GM23338 (cell line): Measurements from ENCODE around the gene MYT1. TPM values are rescaled to one million over a fixed set of nuclear protein-coding genes. Genes with fewer than 3 reads are reported as not detected.
"Not testable (repeated sequence)": the region's sequence is repeated elsewhere in the genome, so short reads cannot be mapped to it uniquely, and the experiment has no call there.

Source experiments
- ATAC-seq: fragments of 200-7000 bp; cut with Tn5 transposase; 3 replicates; pipeline ENCODE4 v1.9.1; 2020
- DNase-seq: peaks from one replicate; pipeline ENCODE4 v3.0.0-alpha.2; 2015; ENCODE audit warnings: low spot score
- H2AFZ ChIP-seq: fragments of 200-600 bp; sonication (generic); 2 replicates; pipeline ENCODE4 v1.8.0; 2016; ENCODE audit warnings: antibody characterized with exemption, mild to moderate bottlenecking, moderate library complexity
- H3F3A ChIP-seq: fragments of 200-600 bp; sonication (generic); replicated peaks from 2 replicates; pipeline ENCODE4 v1.8.0; 2017; ENCODE audit warnings: antibody characterized with exemption, mixed run types, low read depth
- H3K27ac ChIP-seq: fragments of 200-600 bp; sonication (generic); 2 replicates; pipeline ENCODE4 v1.6.1; 2016; ENCODE audit warnings: low read depth
- H3K27me3 ChIP-seq: fragments of 200-600 bp; sonication (generic); 2 replicates; pipeline ENCODE4 v1.8.0; 2016; ENCODE audit warnings: mild to moderate bottlenecking, mixed run types, moderate library complexity; ENCODE audit not compliant: insufficient read depth
- H3K36me3 ChIP-seq: fragments of 200-600 bp; sonication (generic); 2 replicates; pipeline ENCODE4 v1.8.0; 2016; ENCODE audit warnings: mild to moderate bottlenecking; ENCODE audit not compliant: insufficient read depth
- H3K4me1 ChIP-seq: fragments of 200-600 bp; sonication (generic); 2 replicates; pipeline ENCODE4 v1.8.0; 2016; ENCODE audit warnings: mild to moderate bottlenecking, moderate library complexity; ENCODE audit not compliant: insufficient read depth
- H3K4me2 ChIP-seq: fragments of 200-600 bp; sonication (generic); 2 replicates; pipeline ENCODE4 v1.7.1; 2017; ENCODE audit warnings: mixed run types
- H3K4me3 ChIP-seq: fragments of 200-600 bp; sonication (generic); 2 replicates; pipeline ENCODE4 v1.6.1; 2016; ENCODE audit warnings: mixed run types
- H3K79me2 ChIP-seq: fragments of 200-600 bp; sonication (generic); replicated peaks from 2 replicates; pipeline ENCODE4 v1.8.0; 2017; ENCODE audit warnings: mild to moderate bottlenecking; ENCODE audit not compliant: insufficient read depth
- H3K9me2 ChIP-seq: fragments of 200-600 bp; sonication (generic); 2 replicates; pipeline ENCODE4 v1.8.0; 2017; ENCODE audit not compliant: insufficient read depth
- H4K20me1 ChIP-seq: fragments of 200-600 bp; sonication (generic); replicated peaks from 2 replicates; pipeline ENCODE4 v1.8.0; 2017; ENCODE audit warnings: mild to moderate bottlenecking; ENCODE audit not compliant: insufficient read depth
- H3K27ac Mint-ChIP-seq: 2 replicates; pipeline ENCODE4 v1.8.0; 2020; ENCODE audit warnings: inconsistent platforms, mild to moderate bottlenecking, moderate library complexity, mixed read lengths
- H3K27me3 Mint-ChIP-seq: 3 replicates; pipeline ENCODE4 v1.8.0; 2022; ENCODE audit warnings: low read depth, mild to moderate bottlenecking, moderate library complexity, mixed read lengths, inconsistent platforms; ENCODE audit not compliant: insufficient read depth, poor library complexity
- H3K36me3 Mint-ChIP-seq: 3 replicates; pipeline ENCODE4 v1.8.0; 2021; ENCODE audit warnings: low read depth, mild to moderate bottlenecking, inconsistent platforms, moderate library complexity, mixed read lengths
- H3K4me1 Mint-ChIP-seq: 3 replicates; pipeline ENCODE4 v1.8.0; 2020; ENCODE audit warnings: mild to moderate bottlenecking, inconsistent platforms, mixed read lengths
- H3K4me3 Mint-ChIP-seq: 3 replicates; pipeline ENCODE4 v1.8.0; 2021; ENCODE audit warnings: moderate library complexity, mild to moderate bottlenecking, inconsistent platforms, mixed read lengths
- H3K9me3 Mint-ChIP-seq: 3 replicates; pipeline ENCODE4 v1.8.0; 2020; ENCODE audit warnings: moderate library complexity, mild to moderate bottlenecking, inconsistent platforms, mixed read lengths
- CREB1 ChIP-seq: fragments of 250-450 bp; sonication (Bioruptor Pico); IDR thresholded peaks from 2 replicates; pipeline ENCODE4 v1.5.0; 2020; ENCODE audit warnings: low read depth, mild to moderate bottlenecking, moderate library complexity
- EZH2 ChIP-seq: fragments of 200-600 bp; sonication (generic); IDR thresholded peaks from one replicate; pipeline ENCODE4 v1.8.0; 2017; ENCODE audit warnings: antibody characterized with exemption, mild to moderate bottlenecking, low read depth; ENCODE audit not compliant: unreplicated experiment
- EZH2phosphoT487 ChIP-seq: fragments of 200-600 bp; sonication (generic); IDR thresholded peaks from one replicate; pipeline ENCODE4 v1.8.1; 2018; ENCODE audit warnings: antibody characterized with exemption; ENCODE audit not compliant: unreplicated experiment
- JUNB ChIP-seq: IDR thresholded peaks from one replicate; pipeline ENCODE4 v1.6.1; 2016; ENCODE audit warnings: antibody characterized with exemption; ENCODE audit not compliant: unreplicated experiment
- NANOG ChIP-seq: IDR thresholded peaks from 2 replicates; pipeline ENCODE4 v1.6.1; 2016; ENCODE audit warnings: antibody characterized with exemption, borderline replicate concordance
- POLR2AphosphoS5 ChIP-seq: IDR thresholded peaks from 2 replicates; pipeline ENCODE4 v1.6.1; 2016; ENCODE audit warnings: antibody characterized with exemption, low read depth
- STAT1 ChIP-seq: IDR thresholded peaks from one replicate; pipeline ENCODE4 v1.6.1; 2016; ENCODE audit warnings: antibody characterized with exemption; ENCODE audit not compliant: unreplicated experiment
- ZNF462 ChIP-seq: fragments of 250-450 bp; sonication (Bioruptor Pico); IDR thresholded peaks from 2 replicates; pipeline ENCODE4 v1.5.0; 2020; ENCODE audit warnings: mild to moderate bottlenecking, moderate library complexity
- polyA plus RNA-seq: library from polyadenylated mRNA; unstranded; fragments of >200 nt; fragmentation: Nextera tagmentation; extraction: Ambion mirVana; gene quantifications from 2 replicates; pipeline ENCODE4 v1.2.1, GENCODE V29; 2016
- total RNA-seq: library from RNA; depleted of rRNA; stranded (reverse); fragments of >200 nt; shearing (Covaris generic); gene quantifications from 2 replicates; pipeline ENCODE4 v1.2.3, GENCODE V29; 2014

The MYT1 gene
- total and polyA plus RNA-seq, 2 experiments from 2014 or later = 0.83 to 1.6 TPM

- H3K4me1 ChIP-seq, H3K9me2 ChIP-seq, H3K27me3 ChIP-seq, H2AFZ ChIP-seq, H3K27ac ChIP-seq, H3K4me1 Mint-ChIP-seq, H3K79me2 ChIP-seq, ATAC-seq, H3F3A ChIP-seq, H3K4me3 ChIP-seq, H3K36me3 Mint-ChIP-seq, H3K36me3 ChIP-seq, H3K4me2 ChIP-seq, DNase-seq, H3K9me3 Mint-ChIP-seq, H3K4me3 Mint-ChIP-seq, H4K20me1 ChIP-seq, H3K27ac Mint-ChIP-seq: not testable (repeated sequence)
- H3K27me3 Mint-ChIP-seq = peaks cover 15% of the 10 kb centered on the region
These were observed 46.8 kb upstream of the MYT1 start for GRCh38 chr20:64117432-64117777.

- H3K9me3 Mint-ChIP-seq = peaks cover 3% of the 10 kb centered on the region
- Histone ChIP-seq H3F3A (no peaks in the 10 kb centered on the region), H3K79me2 (no peaks in the 10 kb centered on the region), H3K9me2 (no peaks in the 10 kb centered on the region), H3K4me1 (no peaks in the 10 kb centered on the region; the same call in 1 of the 2 replicates), H3K27me3 (no peaks in the 10 kb centered on the region), H3K4me2 (no peak overlapping the region), H3K36me3 (no peaks in the 10 kb centered on the region), H3K27ac (no peak overlapping the region), H3K4me3 (no peak overlapping the region), H4K20me1 (no peaks in the 10 kb centered on the region), H2AFZ (no peak overlapping the region)
- H3K4me1 Mint-ChIP-seq = peaks cover 4% of the 10 kb centered on the region; the same call in 2 of the 3 replicates
- H3K4me3 Mint-ChIP-seq = no peak overlapping the region
- DNase-seq (no peak), ATAC-seq (no peak)
- no peak overlapping the region for H3K27ac Mint-ChIP-seq
- no peak for TF ChIP-seq STAT1
- TF ChIP-seq CREB1 (CRISPR knock-in tag) = no peak
- H3K36me3 Mint-ChIP-seq = no peaks in the 10 kb centered on the region
- H3K27me3 Mint-ChIP-seq = peaks cover 11% of the 10 kb centered on the region
These were observed 45.0 kb upstream of the MYT1 start for GRCh38 chr20:64119301-64119680.

- Histone ChIP-seq H3K79me2 (no peaks in the 10 kb centered on the region), H3K27ac (no peak overlapping the region), H3K9me2 (no peaks in the 10 kb centered on the region), H3F3A (no peaks in the 10 kb centered on the region), H4K20me1 (no peaks in the 10 kb centered on the region), H2AFZ (no peak overlapping the region), H3K4me3 (peak overlapping the region; percentile 38; the same call in 1 of the 2 replicates), H3K4me1 (no peaks in the 10 kb centered on the region; the same call in 1 of the 2 replicates), H3K36me3 (no peaks in the 10 kb centered on the region), H3K27me3 (no peaks in the 10 kb centered on the region), H3K4me2 (peak overlapping the region; percentile 55)
- Mint-ChIP-seq H3K9me3 (peaks cover 7% of the 10 kb centered on the region), H3K27me3 (peaks cover 11% of the 10 kb centered on the region), H3K36me3 (no peaks in the 10 kb centered on the region), H3K4me1 (peaks cover 4% of the 10 kb centered on the region; the same call in 2 of the 3 replicates), H3K27ac (no peak overlapping the region), H3K4me3 (peak overlapping the region; percentile 53)
- ATAC-seq (peak; percentile 26), DNase-seq (no peak)
- TF ChIP-seq EZH2 (no peak), ZNF462 (no peak), POLR2AphosphoS5 (no peak), STAT1 (no peak), JUNB (no peak), EZH2phosphoT487 (no peak), NANOG (no peak)
These were observed 44.4 kb upstream of the MYT1 start for GRCh38 chr20:64119681-64120341.
